ENCODE results near the gene PLA2G6. TPM values are rescaled to one million over a fixed set of nuclear protein-coding genes. Genes with fewer than 3 reads are reported as not detected.

PLA2G6 gene
- total and polyA plus RNA-seq, 2 of the 8 experiments (the other 6 are each of a cell fraction or from before 2014, with no cell fraction given), result 13.2 to 21.0 TPM

DNA sequence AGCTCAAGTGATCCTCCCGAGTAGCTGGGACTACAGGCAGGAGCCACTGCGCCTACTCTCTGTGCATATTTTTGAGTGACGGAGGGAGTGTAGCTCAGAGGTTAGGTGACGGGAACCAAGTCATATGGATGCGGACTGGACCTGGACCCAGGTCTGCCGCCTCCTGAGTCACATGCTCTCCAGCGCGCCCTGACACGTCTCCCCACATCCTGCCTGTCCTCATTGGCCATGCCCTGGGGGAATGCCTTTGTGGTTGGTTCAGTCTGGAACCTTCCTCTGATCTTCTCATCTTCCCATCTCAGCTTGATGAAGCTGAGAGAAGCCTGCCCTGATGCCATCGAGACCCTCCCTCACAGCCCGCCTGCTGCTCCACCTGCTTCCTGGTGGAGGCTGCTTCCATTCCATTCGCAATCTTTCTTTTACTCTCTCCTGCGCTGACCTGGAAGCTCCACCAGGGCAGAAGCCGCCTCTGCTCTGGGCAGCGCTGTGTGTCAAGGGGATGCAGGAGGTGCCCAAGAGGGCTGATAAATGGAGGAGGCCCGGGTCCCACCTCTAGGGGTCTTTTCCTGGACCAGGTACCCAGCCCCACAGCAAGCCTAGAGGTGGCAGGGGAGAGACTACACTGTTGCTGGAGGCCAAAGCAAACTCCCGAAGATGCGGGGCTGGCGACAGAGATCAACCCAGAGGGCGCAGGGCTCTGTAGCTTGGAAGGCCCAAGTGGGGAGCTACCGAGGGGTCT lies 57.2 kb downstream of the PLA2G6 start:
- Histone ChIP-seq H3K79me1 (ENCODE audit: low read depth, low read length) (no peaks in the 10 kb centered on the region; the same call in 1 of the 2 replicates), H3K27me3 (replicated peaks in 1 of 4; ENCODE audit: control insufficient read depth in 3 of 4, extremely low read depth in 1 of 4, insufficient read depth in 3 of 4, low read length in 3 of 4) (no peaks in the 10 kb centered on the region), H3K23ac (ENCODE audit: insufficient read length) (no peak overlapping the region), H4K20me1 (replicated peaks in 1 of 2; ENCODE audit: control insufficient read depth in 1 of 2, insufficient read depth in 2 of 2, low read length in 2 of 2) (peaks cover 0 to 3% of the 10 kb centered on the region in 2 experiments), H2BK12ac (ENCODE audit: low read depth, low read length) (peak overlapping the region; percentile 1; the same call in 1 of the 2 replicates), H3K4me3 (ENCODE audit: extremely low read depth in 1 of 4, insufficient read depth in 2 of 4, low read depth in 3 of 4, low read length in 4 of 4) (no peak overlapping the region), H2BK5ac (ENCODE audit: low read depth, low read length) (no peak overlapping the region), H2BK20ac (ENCODE audit: low read length) (no peak overlapping the region), H3K4me1 (replicated peaks in 1 of 4; ENCODE audit: control insufficient read depth in 3 of 4, insufficient read depth in 4 of 4, low read length in 3 of 4) (peaks cover 0 to 3% (median 0%) of the 10 kb centered on the region in 4 experiments; a peak in 4 of 7 replicates), H3K27ac (ENCODE audit: low read depth, low read length) (no peak overlapping the region), H3K9ac (replicated peaks in 1 of 4; ENCODE audit: extremely low read depth in 1 of 4, low read depth in 3 of 4, low read length in 3 of 4) (no peak overlapping the region), H3K4ac (replicated peaks; ENCODE audit: insufficient read length, low read depth, low read length) (no peak overlapping the region), H3K18ac (ENCODE audit: extremely low read depth, low read length) (no peak overlapping the region), H3K36me3 (ENCODE audit: control insufficient read depth in 2 of 4, insufficient read depth in 4 of 4, low read length in 3 of 4) (no peaks in the 10 kb centered on the region), H3K56ac (replicated peaks; ENCODE audit: insufficient read length, low read depth, low read length) (no peak overlapping the region), H4K5ac (ENCODE audit: insufficient read length, low read depth, low read length) (no peak overlapping the region), H3K9me3 (ENCODE audit: insufficient read depth in 2 of 2, low read depth in 1 of 2, low read length in 1 of 2) (no peaks in the 10 kb centered on the region), H3K23me2 (ENCODE audit: low read depth, low read length) (no peaks in the 10 kb centered on the region), H3K79me2 (ENCODE audit: control insufficient read depth in 1 of 2, insufficient read depth in 2 of 2, low read length in 2 of 2) (no peaks in the 10 kb centered on the region), H4K91ac (replicated peaks; ENCODE audit: insufficient read length, low read length) (no peak overlapping the region), H2AFZ (ENCODE audit: low read length) (no peak overlapping the region), H3K14ac (ENCODE audit: insufficient read length) (no peak overlapping the region), H2BK120ac (replicated peaks; ENCODE audit: low read depth, low read length) (no peak overlapping the region), H2BK15ac (ENCODE audit: low read length) (no peak overlapping the region), H2AK5ac (ENCODE audit: low read depth, low read length) (no peak overlapping the region), H3K4me2 (ENCODE audit: insufficient read depth in 1 of 2, low read depth in 2 of 2, low read length in 2 of 2) (no peak overlapping the region), H4K8ac (ENCODE audit: extremely low read depth, insufficient read depth, low read length) (peak overlapping the region; percentile 35; the same call in 1 of the 2 replicates)
- FAIRE-seq, result no peak
- POLR2A ChIA-PET (ENCODE audit: partially characterized antibody), result interaction anchor here (0.7 to 1.4 kb wide), 3 partner anchors 10 to 190 kb away, joined by 3 read pairs; no protein-coding TSS in a partner anchor
- WGBS, 2 experiments (ENCODE audit: extremely low coverage in 1 of 2, insufficient coverage in 1 of 2, insufficient read length in 1 of 2, insufficient replicate concordance in 2 of 2, low coverage in 1 of 2, low lambda C conversion rate in 2 of 2, missing lambda C conversion rate in 1 of 2), result 88% methylated on average over 21 of the region's 21 CpGs; no CpG with 5 or more reads in 1 of the 2 experiments
- DNase-seq (ENCODE audit: low read depth in 1 of 2, low spot score in 2 of 2), result no peak
- CTCF ChIA-PET (ENCODE audit: partially characterized antibody), result interaction anchor here (0.6 to 8.4 kb wide), 22 partner anchors 10 to 216 kb away, joined by 3 to 93 read pairs (median 4); partner anchors contain the start of gene BAIAP2L2
- TF ChIP-seq RAD21 (IDR thresholded peaks at IDR 0.05 in 1 of 2, conservative IDR thresholded peaks at IDR 0.05 in 1 of 2; ENCODE audit: low read depth in 2 of 2, low read length in 2 of 2) (peak; percentile 17 to 44; a peak in 1 of 4 replicates), GABPA (IDR thresholded peaks at IDR 0.05; ENCODE audit: borderline replicate concordance, insufficient read depth, low read length) (peak; percentile 33; the same call in 1 of the 2 replicates), CBX8 (IDR thresholded peaks at IDR 0.05; ENCODE audit: borderline replicate concordance, low read depth, low read length) (no peak), RXRA (IDR thresholded peaks at IDR 0.05; ENCODE audit: insufficient read depth, low read depth, low read length) (no peak), TBP (IDR thresholded peaks at IDR 0.05; ENCODE audit: low read depth, low read length) (no peak), NRF1 (IDR thresholded peaks at IDR 0.05; ENCODE audit: low read depth, low read length) (no peak), TCF12 (IDR thresholded peaks at IDR 0.05; ENCODE audit: low read depth, low read length) (no peak)
- TF ChIP-seq, protein P1, sequence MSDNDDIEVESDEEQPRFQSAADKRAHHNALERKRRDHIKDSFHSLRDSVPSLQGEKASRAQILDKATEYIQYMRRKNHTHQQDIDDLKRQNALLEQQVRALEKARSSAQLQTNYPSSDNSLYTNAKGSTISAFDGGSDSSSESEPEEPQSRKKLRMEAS (IDR thresholded peaks at IDR 0.05), result no peak
- TF ChIP-seq, protein P2, sequence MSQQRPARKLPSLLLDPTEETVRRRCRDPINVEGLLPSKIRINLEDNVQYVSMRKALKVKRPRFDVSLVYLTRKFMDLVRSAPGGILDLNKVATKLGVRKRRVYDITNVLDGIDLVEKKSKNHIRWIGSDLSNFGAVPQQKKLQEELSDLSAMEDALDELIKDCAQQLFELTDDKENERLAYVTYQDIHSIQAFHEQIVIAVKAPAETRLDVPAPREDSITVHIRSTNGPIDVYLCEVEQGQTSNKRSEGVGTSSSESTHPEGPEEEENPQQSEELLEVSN (IDR thresholded peaks at IDR 0.05), result peak; percentile 40; the same call in 1 of the 2 replicates
